ENCODE data around the gene PPFIBP1. TPM values are rescaled to one million over a fixed set of nuclear protein-coding genes. Genes with fewer than 3 reads are reported as not detected.

The PPFIBP1 gene
- total RNA-seq, 4 donors from 2014 or later = 36.7 to 115 (median 41.5) TPM

DNA sequence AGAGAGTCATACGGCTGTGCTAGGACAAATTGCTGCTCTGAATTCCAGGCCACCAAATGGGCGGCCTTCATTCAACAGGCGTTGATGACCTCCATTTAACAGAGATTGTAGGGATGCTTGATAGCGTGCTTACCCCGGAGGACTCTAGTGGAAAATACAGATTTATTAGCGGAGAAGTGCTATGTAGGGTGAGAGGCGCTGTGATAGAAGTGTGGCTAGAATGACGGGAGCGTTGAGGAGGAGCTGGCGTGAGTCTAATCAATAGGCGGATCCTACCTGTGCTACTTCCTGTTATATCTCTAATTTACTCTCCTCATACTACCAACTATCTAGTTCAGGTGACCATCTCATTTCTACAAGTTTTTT, 187.3 kb downstream of the PPFIBP1 start:
- TF ChIP-seq, protein P1, sequence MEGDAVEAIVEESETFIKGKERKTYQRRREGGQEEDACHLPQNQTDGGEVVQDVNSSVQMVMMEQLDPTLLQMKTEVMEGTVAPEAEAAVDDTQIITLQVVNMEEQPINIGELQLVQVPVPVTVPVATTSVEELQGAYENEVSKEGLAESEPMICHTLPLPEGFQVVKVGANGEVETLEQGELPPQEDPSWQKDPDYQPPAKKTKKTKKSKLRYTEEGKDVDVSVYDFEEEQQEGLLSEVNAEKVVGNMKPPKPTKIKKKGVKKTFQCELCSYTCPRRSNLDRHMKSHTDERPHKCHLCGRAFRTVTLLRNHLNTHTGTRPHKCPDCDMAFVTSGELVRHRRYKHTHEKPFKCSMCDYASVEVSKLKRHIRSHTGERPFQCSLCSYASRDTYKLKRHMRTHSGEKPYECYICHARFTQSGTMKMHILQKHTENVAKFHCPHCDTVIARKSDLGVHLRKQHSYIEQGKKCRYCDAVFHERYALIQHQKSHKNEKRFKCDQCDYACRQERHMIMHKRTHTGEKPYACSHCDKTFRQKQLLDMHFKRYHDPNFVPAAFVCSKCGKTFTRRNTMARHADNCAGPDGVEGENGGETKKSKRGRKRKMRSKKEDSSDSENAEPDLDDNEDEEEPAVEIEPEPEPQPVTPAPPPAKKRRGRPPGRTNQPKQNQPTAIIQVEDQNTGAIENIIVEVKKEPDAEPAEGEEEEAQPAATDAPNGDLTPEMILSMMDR (IDR thresholded peaks at IDR 0.05; ENCODE audit: low read depth) = no peak

DNA sequence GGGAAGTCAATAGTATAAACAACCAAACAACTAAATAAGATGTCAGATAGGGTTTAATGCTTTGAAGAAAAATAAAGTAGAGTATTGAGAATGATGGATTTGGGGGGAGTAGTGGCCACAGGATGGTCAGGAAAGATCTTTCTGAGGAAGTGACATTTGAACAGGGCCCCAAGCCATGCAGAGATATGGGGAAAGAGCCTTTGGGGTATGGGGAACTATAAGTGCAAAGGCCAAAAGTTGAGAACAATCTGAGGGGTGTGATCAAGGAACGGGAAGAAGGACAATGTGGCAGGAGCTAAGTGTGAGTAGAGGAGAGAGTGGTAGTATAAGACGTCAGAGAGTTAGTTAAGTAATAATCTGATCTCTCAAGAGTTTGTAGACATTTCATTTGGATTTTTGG, 188.0 kb downstream of the PPFIBP1 start:
- TF ChIP-seq, protein P1 (IDR thresholded peaks at IDR 0.05; ENCODE audit: low read depth) = no peak

DNA sequence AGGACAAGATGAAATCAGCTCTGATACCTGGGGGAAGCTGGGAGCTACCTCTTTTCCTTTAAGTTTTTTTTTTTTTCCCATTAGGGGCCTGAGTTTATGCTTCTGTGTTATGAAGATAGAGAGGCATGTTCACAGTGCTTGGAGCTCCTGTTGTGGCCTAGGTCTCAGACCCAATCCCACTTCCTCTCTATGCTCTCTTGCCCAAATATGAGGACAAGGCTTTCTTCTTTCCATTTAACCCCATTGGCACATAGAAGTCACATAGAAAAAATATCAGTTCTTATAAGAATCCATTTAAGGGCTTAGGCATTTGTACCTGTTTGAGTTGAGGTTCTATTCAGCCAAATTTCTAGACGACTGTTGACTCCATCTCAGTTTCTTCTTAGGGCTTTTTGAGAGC, 199.2 kb downstream of the PPFIBP1 start:
- TF ChIP-seq, protein P1 (IDR thresholded peaks at IDR 0.05; ENCODE audit: low read depth) = no peak

DNA sequence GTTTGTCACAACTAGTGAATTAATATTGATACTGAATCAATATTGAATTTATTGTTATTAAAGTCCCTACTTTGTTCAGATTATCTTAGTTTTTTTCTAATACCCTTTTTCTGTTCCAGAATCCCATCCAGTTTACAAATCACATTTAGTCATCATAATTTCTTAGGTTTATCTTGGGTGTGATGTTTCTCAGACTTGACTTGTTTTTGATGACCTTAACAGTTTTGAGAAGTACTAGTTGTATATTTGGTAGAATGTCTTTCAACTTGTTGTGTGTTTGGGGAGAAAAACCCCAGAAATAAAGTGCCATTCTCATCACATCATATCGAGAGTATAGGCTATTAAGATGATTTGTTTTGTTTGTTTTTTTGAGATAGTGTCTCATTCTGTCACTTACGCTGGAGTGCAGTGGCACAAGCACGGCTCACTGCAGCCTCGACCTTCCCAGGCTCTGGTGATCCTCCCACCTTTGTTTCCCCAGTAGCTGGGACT, 206.1 kb downstream of the PPFIBP1 start:
- TF ChIP-seq, protein P1 (IDR thresholded peaks at IDR 0.05; ENCODE audit: low read depth) = no peak

DNA sequence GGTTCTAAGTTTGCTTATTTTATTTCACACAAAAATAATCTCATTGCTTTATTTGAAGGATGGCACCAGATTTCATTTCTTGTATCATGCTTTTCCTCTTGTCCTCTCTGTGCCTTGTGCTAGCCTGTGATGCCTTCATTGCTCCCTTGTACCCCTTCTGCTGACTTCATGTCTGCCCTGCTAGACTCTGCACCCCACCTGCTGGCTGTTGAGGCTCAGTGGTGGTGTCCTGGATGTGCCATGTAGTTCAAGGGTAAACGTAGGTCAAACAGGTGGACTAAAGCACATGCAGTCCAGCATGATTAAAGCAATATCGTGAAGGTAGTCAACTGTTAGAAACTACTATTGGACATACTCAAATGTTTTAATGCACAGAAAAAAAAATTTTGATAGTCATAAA, 208.3 kb downstream of the PPFIBP1 start:
- TF ChIP-seq, protein P1 (IDR thresholded peaks at IDR 0.05; ENCODE audit: low read depth) = no peak

DNA sequence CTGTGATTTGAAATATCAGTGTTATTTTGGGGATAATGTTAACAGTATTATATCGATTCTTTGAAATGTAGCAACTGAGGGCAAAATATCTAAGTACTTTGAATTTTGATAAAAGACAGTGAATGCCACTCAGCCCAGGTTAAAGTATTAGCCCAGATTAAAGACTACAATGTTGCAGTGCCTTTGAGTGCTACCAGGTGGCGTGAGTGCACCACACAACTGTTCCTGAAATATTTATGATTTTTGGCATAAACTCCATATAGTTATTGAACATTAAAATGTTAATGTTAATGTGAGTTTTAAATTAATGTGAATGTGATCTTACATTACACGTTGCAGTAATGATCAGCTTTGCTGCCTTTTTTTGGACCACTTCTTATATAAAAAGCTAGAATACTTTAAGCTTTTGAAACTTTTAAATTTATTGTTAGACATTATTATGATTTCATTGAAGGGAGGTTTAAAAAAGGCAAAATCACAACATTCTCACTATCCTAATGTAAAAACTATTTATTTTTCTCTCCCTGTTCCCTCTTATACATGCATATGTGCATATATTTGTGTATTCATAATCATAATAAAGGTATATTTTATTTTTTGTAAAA, 209.1 kb downstream of the PPFIBP1 start:
- TF ChIP-seq, protein P1 (IDR thresholded peaks at IDR 0.05; ENCODE audit: low read depth) = no peak

DNA sequence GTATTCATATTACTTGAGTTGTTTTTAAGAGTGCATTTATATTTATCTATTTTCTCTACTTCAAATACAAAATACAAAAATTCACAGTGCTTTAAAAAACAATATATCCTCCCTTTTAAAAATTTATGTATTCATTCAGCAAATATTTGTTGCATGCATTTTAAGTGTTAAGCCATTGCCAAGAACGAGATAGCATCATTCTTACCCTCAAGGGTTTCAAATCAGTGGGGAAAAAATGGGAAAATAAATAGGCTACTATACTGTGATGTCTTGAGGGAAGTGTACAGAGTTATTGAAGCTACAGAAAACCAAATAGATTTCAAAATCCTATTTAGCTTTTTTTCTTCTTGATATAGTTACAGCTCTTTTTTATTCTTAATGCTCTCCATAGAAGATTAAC, 209.8 kb downstream of the PPFIBP1 start:
- TF ChIP-seq, protein P1 (IDR thresholded peaks at IDR 0.05; ENCODE audit: low read depth) = no peak

Measured in subcutaneous adipose tissue (tissue), 4 donors.